ENCODE measurements around the gene CYP26C1. TPM values are rescaled to one million over a fixed set of nuclear protein-coding genes. Genes with fewer than 3 reads are reported as not detected.

Gene CYP26C1
- total RNA-seq, 2 donors from 2014 or later = 0.18 to 0.20 TPM

GRCh38 chr10:93068411-93069244 lies 8.0 kb downstream of the CYP26C1 start:
- Mint-ChIP-seq H3K27ac (no peak overlapping the region), H3K36me3 (ENCODE audit: low read depth) (peaks cover 11% of the 10 kb centered on the region), H3K4me1 (peaks cover 32% of the 10 kb centered on the region), H3K4me3 (no peak overlapping the region), H3K27me3 (peaks cover 80% of the 10 kb centered on the region)
- DNase-seq (no peak), ATAC-seq (no peak)
- no peaks in the 10 kb centered on the region for H3K9me3 ChIP-seq (ENCODE audit: control insufficient read depth, low read length, poor library complexity, severe bottlenecking)

- no peaks in the 10 kb centered on the region for H3K9me3 ChIP-seq (ENCODE audit: control insufficient read depth, low read length, poor library complexity, severe bottlenecking)
- no peak for ATAC-seq
- H3K36me3 Mint-ChIP-seq (ENCODE audit: low read depth) = peaks cover 11% of the 10 kb centered on the region
- no peak overlapping the region for H3K27ac Mint-ChIP-seq
- H3K27me3 Mint-ChIP-seq = peaks cover 76% of the 10 kb centered on the region
- H3K4me1 Mint-ChIP-seq = peaks cover 33% of the 10 kb centered on the region
- DNase-seq = no peak
- H3K4me3 Mint-ChIP-seq = no peak overlapping the region
These were observed 8.6 kb downstream of the CYP26C1 start for GRCh38 chr10:93069245-93069561.

- H3K4me1 Mint-ChIP-seq = peaks cover 36% of the 10 kb centered on the region
- no peak overlapping the region for H3K27ac Mint-ChIP-seq
- H3K4me3 Mint-ChIP-seq = peak overlapping the region; percentile 71
- DNase-seq (no peak), ATAC-seq (no peak)
- peaks cover 12% of the 10 kb centered on the region for H3K36me3 Mint-ChIP-seq (ENCODE audit: low read depth)
- H3K9me3 ChIP-seq (ENCODE audit: control insufficient read depth, low read length, poor library complexity, severe bottlenecking) = no peaks in the 10 kb centered on the region
- H3K27me3 Mint-ChIP-seq = peaks cover 76% of the 10 kb centered on the region
These were observed 10.0 kb downstream of the CYP26C1 start for GRCh38 chr10:93070378-93071176.

GRCh38 chr10:93071177-93071472 lies 10.5 kb downstream of the CYP26C1 start:
- Mint-ChIP-seq H3K36me3 (ENCODE audit: low read depth) (peaks cover 12% of the 10 kb centered on the region), H3K4me3 (no peak overlapping the region), H3K27me3 (peaks cover 82% of the 10 kb centered on the region), H3K4me1 (peaks cover 38% of the 10 kb centered on the region), H3K27ac (no peak overlapping the region)
- DNase-seq = no peak
- H3K9me3 ChIP-seq (ENCODE audit: control insufficient read depth, low read length, poor library complexity, severe bottlenecking) = no peaks in the 10 kb centered on the region
- ATAC-seq = no peak

- no peak for ATAC-seq
- Mint-ChIP-seq H3K4me1 (peaks cover 38% of the 10 kb centered on the region), H3K27ac (peak overlapping the region; percentile 21), H3K4me3 (peak overlapping the region; percentile 80), H3K27me3 (peaks cover 83% of the 10 kb centered on the region), H3K36me3 (ENCODE audit: low read depth) (peaks cover 12% of the 10 kb centered on the region)
- H3K9me3 ChIP-seq (ENCODE audit: control insufficient read depth, low read length, poor library complexity, severe bottlenecking) = no peaks in the 10 kb centered on the region
- no peak for DNase-seq
These were observed 11.2 kb downstream of the CYP26C1 start for GRCh38 chr10:93071674-93072224.

- Mint-ChIP-seq H3K4me1 (peaks cover 33% of the 10 kb centered on the region), H3K36me3 (ENCODE audit: low read depth) (peaks cover 9% of the 10 kb centered on the region), H3K27me3 (peaks cover 81% of the 10 kb centered on the region), H3K4me3 (peak overlapping the region; percentile 80), H3K27ac (peak overlapping the region; percentile 21)
- DNase-seq (no peak), ATAC-seq (no peak)
- H3K9me3 ChIP-seq (ENCODE audit: control insufficient read depth, low read length, poor library complexity, severe bottlenecking) = no peaks in the 10 kb centered on the region
These were observed 11.7 kb downstream of the CYP26C1 start for GRCh38 chr10:93072225-93072712.

GRCh38 chr10:93072713-93073538 lies 12.3 kb downstream of the CYP26C1 start:
- H3K9me3 ChIP-seq (ENCODE audit: control insufficient read depth, low read length, poor library complexity, severe bottlenecking) = no peaks in the 10 kb centered on the region
- Mint-ChIP-seq H3K27me3 (peaks cover 79% of the 10 kb centered on the region), H3K27ac (no peak overlapping the region), H3K4me3 (peak overlapping the region; percentile 80), H3K36me3 (ENCODE audit: low read depth) (peaks cover 7% of the 10 kb centered on the region), H3K4me1 (peaks cover 29% of the 10 kb centered on the region)
- ATAC-seq (no peak), DNase-seq (no peak)

- H3K27ac Mint-ChIP-seq = no peak within 1 kb of the TSS
- H3K36me3 Mint-ChIP-seq (ENCODE audit: low read depth) = peaks cover 5% of the 10 kb centered on the region
- ATAC-seq = peak; percentile 16
- peak within 1 kb of the TSS; percentile 84 for H3K4me3 Mint-ChIP-seq
- peaks cover 77% of the 10 kb centered on the region for H3K27me3 Mint-ChIP-seq
- DNase-seq = no peak
- peaks cover 25% of the 10 kb centered on the region for H3K4me1 Mint-ChIP-seq
- no peaks in the 10 kb centered on the region for H3K9me3 ChIP-seq (ENCODE audit: control insufficient read depth, low read length, poor library complexity, severe bottlenecking)
These were observed 13.0 kb downstream of the CYP26C1 start, which contains the start of gene CYP26A1 for GRCh38 chr10:93073539-93074146. Gene CYP26A1 (plus strand): TSS chr10:93073893. CDS start chr10:93073935, 42 bp downstream.

- Mint-ChIP-seq H3K4me3 (peak overlapping the region; percentile 84), H3K27ac (no peak overlapping the region), H3K27me3 (peaks cover 73% of the 10 kb centered on the region), H3K36me3 (ENCODE audit: low read depth) (peaks cover 4% of the 10 kb centered on the region), H3K4me1 (peaks cover 24% of the 10 kb centered on the region)
- ATAC-seq = peak; percentile 27
- DNase-seq = no peak
- H3K9me3 ChIP-seq (ENCODE audit: control insufficient read depth, low read length, poor library complexity, severe bottlenecking) = no peaks in the 10 kb centered on the region
These were observed 13.6 kb downstream of the CYP26C1 start for GRCh38 chr10:93074147-93074596.

GRCh38 chr10:93074597-93075368 lies 14.2 kb downstream of the CYP26C1 start:
- H3K4me1 Mint-ChIP-seq = peaks cover 24% of the 10 kb centered on the region
- no peaks in the 10 kb centered on the region for H3K9me3 ChIP-seq (ENCODE audit: control insufficient read depth, low read length, poor library complexity, severe bottlenecking)
- peaks cover 4% of the 10 kb centered on the region for H3K36me3 Mint-ChIP-seq (ENCODE audit: low read depth)
- H3K27me3 Mint-ChIP-seq = peaks cover 76% of the 10 kb centered on the region
- ATAC-seq = peak; percentile 12
- no peak overlapping the region for H3K27ac Mint-ChIP-seq
- DNase-seq = no peak
- H3K4me3 Mint-ChIP-seq = peak overlapping the region; percentile 84

GRCh38 chr10:93075369-93076221 lies 15.0 kb downstream of the CYP26C1 start:
- Mint-ChIP-seq H3K4me3 (peak overlapping the region; percentile 19), H3K36me3 (ENCODE audit: low read depth) (peaks cover 6% of the 10 kb centered on the region)

More at GRCh38 chr10:93075369-93076221, 15.0 kb downstream of the CYP26C1 start:
- Mint-ChIP-seq H3K4me1 (peaks cover 26% of the 10 kb centered on the region), H3K27me3 (peaks cover 76% of the 10 kb centered on the region), H3K27ac (no peak overlapping the region)
- no peaks in the 10 kb centered on the region for H3K9me3 ChIP-seq (ENCODE audit: control insufficient read depth, low read length, poor library complexity, severe bottlenecking)
- no peak for ATAC-seq
- no peak for DNase-seq

Data from T-helper 17 cell (primary cell).